HPDE6-E6E7 (cell line): ENCODE data around the gene AOC3.
"Not testable (repeated sequence)": the region's sequence is repeated elsewhere in the genome, so short reads cannot be mapped to it uniquely, and the experiment has no call there.

Experiments
- DNase-seq: peaks from one replicate; pipeline ENCODE4 v3.0.0; 2011; ENCODE audit warnings: missing footprints; ENCODE audit errors: extremely low spot score

The AOC3 gene

DNA sequence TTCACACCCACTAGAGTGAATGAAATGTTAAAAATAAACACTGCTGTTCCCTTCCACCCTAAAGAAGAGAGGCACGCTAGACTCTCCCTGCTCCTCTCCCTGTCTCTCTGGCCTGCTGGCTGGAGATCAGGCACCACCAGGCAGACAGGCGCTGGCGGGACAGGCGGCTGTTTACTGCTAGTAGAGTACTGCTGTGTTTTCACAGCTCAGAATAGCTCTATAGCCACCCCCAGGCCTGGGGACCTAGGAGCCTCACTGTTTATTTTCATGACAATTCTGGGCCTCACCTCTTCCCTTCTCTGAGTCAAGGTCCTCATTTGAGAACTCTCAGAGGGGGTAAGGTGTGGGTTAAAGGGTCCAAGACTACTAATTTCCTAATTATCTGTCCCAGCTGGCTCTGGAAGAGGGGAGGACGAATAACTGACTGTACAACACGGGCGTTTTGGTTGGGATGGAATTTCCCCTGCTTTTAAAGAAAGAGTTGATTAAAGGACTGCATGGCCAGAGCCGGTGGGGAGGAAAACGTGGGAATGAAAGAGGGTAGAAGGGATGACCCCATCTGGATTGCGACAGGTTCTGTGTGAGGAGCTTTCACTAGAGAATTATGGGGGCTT lies 40.6 kb downstream of the AOC3 start:
- no peak for DNase-seq

DNA sequence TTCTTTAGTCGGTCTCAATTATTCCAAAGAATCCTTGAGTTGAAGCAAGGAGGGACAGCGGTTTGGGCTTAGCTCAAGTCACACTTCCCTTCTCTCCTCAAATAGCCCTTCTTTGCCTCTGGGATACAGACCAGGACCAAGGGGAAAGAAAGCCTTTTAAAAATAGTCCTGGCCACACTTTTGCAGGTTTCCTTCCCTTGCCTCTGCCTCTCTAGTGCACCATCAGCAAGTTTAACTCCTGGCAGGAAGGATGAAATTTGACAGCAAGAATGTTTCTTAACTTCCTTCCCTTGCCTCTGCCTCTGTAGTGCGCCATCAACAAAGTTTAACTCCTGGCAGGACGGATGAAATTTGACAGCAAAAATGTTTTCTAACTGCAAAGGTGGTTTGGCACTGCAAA lies 42.4 kb downstream of the AOC3 start:
- no peak for DNase-seq

DNA sequence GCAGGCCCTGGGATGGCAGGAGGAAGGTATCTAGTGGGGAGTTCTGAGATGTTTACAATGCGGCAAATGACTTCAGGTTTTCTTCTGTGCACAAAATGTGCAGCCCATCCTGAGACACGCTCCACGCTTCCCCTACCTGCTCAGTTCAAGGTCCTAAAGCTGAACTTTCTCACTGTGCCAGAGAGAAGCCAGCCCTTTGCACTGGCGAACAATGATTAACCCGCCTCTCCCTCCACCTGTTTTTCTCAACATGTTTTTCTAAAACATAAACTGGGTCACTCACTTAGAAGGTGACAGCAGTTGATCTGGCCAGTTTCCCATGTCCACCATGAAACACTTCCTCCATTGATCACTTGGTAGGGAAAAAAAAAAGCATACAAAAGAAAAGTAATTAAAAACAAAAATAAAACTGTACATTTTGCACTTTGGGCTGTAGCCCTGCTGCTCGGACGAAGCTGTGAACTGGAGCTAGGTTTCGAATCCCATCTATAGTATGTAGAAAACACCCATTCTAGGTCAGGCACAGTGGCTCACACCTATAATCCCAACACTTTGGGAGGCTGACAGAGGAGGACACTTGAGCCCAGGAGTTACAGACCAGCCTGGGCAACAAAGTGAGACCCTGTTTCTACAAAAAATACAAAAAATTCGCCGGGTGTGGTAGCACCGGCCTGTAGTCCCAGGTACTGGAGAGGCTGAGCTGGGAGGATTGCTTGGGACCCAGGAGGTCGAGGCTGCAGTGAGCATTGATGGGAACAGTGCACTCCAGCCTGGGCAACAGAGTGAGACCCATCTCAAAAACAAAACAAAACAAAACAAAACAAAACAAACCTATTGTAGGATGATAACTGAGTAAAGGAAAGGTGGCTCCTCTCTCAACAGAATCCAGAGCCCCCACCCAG lies 43.5 kb downstream of the AOC3 start:
- no peak for DNase-seq

DNA sequence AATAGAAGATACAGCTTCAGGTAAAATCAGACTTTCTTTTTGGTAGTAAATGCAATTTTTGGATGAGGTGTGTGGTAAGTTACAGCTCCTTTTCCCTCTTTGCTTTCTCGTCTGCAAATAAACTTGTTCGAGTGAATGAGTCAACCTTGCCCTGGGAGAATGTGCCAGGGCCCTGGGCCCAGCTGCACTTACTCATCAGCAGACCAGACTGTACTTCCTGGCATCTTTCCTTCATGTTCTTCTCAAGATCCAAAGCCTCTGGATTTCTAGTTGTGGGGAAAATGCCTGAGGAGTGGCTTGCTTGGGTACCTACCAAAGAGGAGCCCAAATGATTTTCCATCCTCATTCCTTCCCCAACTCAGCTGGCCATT lies 44.2 kb downstream of the AOC3 start:
- DNase-seq: peak; percentile 64

DNA sequence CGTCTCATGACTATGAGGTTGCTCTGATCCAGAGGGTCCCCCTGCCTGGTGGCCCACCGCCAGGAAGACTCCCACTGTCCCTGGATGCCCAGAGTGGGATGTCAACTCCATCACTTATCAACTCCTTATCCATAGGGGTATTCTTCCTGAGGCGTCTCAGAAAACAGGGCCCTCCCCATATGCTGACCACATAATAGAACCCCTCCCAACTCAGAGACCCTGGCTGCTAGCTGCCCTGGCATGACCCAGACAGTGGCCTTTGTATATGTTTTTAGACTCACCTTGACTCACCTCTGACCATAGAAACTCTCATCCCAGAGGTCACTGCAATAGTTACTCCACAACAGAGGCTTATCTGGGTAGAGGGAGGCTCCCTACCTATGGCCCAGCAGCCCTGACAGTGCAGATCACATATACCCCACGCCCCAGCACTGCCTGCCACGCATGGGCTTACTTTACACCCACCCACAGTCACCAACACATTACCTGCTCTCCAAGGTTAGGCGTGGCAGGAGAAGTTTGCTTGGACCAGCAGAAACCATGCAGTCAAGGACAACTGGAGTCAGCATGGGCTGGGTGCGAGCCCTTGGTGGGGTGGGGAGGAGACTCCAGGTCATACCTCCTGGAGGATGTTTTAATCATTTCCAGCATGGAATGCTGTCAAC lies 47.3 kb downstream of the AOC3 start:
- DNase-seq: no peak

DNA sequence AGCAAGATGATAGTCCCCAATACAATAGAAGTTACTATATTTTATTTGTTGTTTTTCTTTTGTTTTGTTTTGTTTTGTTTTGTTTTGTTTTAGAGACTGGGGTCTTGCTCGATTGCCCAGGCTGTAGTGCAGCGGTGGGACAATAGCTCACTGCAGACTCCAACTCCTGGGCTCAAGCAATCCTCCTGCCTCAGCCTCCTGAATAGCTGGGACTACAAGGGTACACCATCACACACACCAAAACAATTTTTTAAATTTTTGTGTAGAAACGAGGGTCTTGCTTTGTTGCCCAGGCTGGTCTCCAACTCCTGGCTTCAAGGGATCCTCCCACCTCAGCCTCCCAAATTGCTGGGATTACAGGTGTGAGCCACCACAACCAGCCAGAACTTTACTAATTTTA lies 49.0 kb downstream of the AOC3 start:
- DNase-seq: not testable (repeated sequence)

DNA sequence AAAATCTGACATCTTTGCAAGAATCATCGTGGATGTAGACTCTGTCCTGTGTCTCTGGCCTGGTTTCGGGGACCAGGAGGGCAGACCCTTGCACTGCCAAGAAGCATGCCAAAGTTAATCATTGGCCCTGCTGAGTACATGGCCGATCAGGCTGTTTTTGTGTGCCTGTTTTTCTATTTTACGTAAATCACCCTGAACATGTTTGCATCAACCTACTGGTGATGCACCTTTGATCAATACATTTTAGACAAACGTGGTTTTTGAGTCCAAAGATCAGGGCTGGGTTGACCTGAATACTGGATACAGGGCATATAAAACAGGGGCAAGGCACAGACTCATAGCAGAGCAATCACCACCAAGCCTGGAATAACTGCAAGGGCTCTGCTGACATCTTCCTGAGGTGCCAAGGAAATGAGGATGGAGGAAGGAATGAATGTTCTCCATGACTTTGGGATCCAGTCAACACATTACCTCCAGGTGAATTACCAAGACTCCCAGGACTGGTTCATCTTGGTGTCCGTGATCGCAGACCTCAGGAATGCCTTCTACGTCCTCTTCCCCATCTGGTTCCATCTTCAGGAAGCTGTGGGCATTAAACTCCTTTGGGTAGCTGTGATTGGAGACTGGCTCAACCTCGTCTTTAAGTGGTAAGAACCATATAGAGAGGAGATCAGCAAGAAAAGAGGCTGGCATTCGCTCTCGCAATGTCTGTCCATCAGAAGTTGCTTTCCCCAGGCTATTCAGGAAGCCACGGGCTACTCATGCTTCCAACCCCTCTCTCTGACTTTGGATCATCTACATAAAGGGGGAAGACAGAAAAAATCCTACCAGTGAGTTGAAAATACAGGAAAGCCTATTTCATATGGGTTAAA lies 49.7 kb downstream of the AOC3 start, which contains the start of gene G6PC1:
Gene G6PC1 (plus strand): TSS at position 340 of the 872 bp plus-strand sequence. CDS start 78 bp downstream, at position 418.
- no peak for DNase-seq

DNA sequence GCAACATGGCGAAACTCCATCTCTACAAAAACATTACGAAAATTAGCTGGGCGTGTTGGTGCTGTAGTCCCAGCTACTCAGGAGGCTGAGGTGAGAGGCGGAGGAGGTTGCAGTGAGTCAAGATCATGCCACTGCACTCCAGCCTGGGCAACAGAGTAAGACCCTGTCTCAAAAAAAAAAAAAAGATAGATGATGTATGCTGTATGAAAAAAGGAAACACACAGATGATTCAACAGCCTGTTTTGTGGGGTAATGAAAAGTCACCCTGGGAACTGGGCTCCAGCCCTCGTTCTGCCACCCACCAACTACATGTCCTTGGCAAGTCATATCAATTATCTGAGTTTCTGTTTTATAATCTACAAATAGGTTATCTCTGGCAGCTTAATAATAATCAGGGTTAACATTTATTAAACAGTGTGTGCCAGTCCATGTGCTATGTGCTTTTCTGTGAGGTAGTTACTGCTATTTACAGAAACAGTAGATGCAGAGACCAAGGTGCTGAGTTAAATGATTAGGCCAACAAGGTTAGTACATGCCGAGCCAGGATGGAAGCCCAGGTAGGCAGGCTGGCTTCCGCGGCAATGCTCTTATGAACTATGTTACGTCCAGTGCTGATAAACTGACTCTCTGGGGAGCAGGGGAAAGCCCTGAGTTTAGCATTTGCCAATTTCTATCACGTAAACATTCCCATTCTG lies 50.7 kb downstream of the AOC3 start:
- no peak for DNase-seq

DNA sequence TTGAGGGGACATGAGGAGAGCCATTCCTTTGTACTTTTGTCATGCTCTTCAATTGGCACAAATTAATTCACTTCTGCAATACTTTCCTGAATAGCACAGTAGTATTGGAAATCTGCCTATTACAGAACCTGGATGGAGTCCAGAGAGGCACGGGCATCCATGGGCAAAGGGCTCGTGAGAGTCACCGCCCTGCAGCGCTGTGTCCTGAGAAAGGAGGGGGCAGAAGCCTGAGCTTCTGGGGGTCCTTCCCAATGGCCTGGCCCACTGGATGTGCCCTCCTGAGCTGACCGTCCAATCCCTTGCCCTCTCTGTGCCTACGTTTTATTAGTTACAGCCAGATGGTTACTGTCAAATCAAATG lies 53.1 kb downstream of the AOC3 start:
- no peak for DNase-seq

DNA sequence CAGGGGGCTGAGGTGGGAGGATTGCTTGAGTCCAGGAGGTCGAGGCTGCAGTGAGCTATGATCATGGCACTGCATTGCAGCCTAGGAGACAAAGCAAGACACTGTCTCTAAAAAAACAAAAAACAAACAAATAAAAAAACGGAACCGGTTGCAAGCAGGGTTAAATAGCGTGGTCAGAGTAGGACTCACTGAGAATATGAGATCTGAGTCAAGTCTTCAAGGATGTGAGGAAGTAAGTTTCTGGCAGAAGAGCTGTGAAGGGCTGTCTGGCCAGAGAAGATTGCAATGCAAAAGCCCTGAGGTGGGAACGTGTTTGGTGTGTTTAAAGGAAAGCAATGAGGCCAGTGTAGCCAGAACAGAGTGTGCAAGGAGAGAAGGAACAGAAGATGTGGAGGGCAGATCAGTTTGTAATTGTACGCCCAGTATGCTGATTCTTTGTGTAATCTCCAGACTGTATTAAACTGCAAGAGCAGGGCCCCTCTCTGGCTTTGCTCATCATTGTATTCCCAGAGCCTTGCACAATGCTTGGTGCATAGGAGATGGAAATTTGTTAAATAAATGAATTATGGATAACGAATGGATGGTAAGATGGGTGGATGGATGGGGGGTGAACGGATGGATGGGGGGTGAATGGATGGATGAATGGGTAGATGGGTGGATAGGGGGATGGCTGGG lies 55.9 kb downstream of the AOC3 start:
- DNase-seq: no peak
